ENCODE measurements around the gene TK2. TPM values are rescaled to one million over a fixed set of nuclear protein-coding genes. Genes with fewer than 3 reads are reported as not detected.

Gene TK2
- polyA plus RNA-seq, 2 of the 4 experiments (the other 2 are of a cell fraction), result 13.9 to 29.5 TPM

DNA sequence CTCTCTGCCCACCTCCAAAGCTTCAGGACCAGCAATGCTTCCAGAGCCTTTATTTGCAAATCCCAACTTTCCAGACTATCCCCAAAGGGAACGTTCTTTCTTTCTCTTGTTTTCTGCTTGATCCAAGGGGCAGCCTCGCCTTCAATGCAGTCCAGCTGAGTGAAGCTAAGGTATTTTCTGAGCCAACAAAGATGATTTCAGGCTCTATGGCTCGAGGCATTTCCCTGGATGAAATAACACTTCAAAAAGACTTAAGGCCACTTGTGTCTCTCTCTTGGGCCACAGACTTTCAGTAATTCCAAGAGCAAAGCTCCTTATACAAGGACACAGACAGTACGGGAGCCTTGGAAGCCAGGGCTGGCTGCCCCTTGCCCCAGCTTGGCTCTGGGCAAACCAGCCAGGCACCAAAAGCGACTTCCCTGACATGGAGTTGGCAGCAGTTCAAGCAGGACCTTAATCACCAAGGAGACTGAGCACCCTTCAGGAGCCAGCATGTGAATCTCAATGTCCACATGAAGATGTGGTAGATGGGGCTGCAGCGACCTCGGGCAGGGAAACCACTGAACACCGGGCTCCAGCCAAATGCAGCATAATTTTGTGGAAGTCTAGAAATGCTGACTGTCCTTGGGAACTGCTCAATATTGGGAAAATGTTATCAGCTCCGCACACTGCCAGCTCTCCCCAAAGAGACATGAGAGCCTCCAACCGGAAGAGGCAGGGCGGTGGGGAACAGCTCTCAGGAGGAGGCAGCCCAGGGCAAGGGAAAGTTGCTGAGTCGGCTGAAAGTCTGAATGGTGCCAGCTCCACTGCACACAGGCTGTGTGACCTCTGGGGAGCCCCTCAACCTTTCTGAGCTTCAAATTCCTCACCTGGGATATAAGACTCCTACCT lies 39.0 kb downstream of the TK2 start:
- CTCF ChIA-PET, result interaction anchor here (0.9 to 8.2 kb wide), 11 partner anchors 8 to 240 kb away, joined by 3 to 68 read pairs (median 6); partner anchors contain the start of genes CKLF and DYNC1LI2
- peak in 1 of 2 experiments; percentile 1; a peak in 2 of 6 replicates for ATAC-seq
- POLR2A ChIA-PET, result interaction anchor here (0.5 to 1.7 kb wide), 2 partner anchors 9 to 41 kb away, joined by 3 to 8 read pairs; partner anchors contain the start of gene CKLF
- DNase-seq (ENCODE audit: low read depth in 1 of 2, low spot score in 1 of 2), result peak in 1 of 2 experiments; percentile 35
- Histone ChIP-seq H3K27ac (peak overlapping the region; percentile 95 to 97), H3K4me3 (0 out of 3 replicates have a peak overlapping the region, but pooled peaks have one; percentile 4), H3K9me3 (peaks cover 9% of the 10 kb centered on the region), H3K4me2 (peak overlapping the region; percentile 86), H3K4me1 (peaks cover 91% of the 10 kb centered on the region)
- FAIRE-seq, result no peak
- 71% methylated on average over 12 of the region's 12 CpGs for WGBS (ENCODE audit: missing lambda C conversion rate)
- TF ChIP-seq, protein P1, sequence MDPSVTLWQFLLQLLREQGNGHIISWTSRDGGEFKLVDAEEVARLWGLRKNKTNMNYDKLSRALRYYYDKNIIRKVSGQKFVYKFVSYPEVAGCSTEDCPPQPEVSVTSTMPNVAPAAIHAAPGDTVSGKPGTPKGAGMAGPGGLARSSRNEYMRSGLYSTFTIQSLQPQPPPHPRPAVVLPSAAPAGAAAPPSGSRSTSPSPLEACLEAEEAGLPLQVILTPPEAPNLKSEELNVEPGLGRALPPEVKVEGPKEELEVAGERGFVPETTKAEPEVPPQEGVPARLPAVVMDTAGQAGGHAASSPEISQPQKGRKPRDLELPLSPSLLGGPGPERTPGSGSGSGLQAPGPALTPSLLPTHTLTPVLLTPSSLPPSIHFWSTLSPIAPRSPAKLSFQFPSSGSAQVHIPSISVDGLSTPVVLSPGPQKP (IDR thresholded peaks at IDR 0.05; ENCODE audit: low read depth, low read length), result no peak
- TF ChIP-seq, protein P2, sequence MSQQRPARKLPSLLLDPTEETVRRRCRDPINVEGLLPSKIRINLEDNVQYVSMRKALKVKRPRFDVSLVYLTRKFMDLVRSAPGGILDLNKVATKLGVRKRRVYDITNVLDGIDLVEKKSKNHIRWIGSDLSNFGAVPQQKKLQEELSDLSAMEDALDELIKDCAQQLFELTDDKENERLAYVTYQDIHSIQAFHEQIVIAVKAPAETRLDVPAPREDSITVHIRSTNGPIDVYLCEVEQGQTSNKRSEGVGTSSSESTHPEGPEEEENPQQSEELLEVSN (IDR thresholded peaks at IDR 0.05; ENCODE audit: borderline replicate concordance, low read depth), result no peak
- TF ChIP-seq ZC3H11A (IDR thresholded peaks at IDR 0.05), result no peak
- peak; percentile 99 for TF ChIP-seq MAFK (IDR thresholded peaks at IDR 0.05; ENCODE audit: partially characterized antibody)
- TF ChIP-seq PHF8 (IDR thresholded peaks at IDR 0.05; ENCODE audit: borderline replicate concordance, low read depth), result no peak
- TF ChIP-seq, protein P3, sequence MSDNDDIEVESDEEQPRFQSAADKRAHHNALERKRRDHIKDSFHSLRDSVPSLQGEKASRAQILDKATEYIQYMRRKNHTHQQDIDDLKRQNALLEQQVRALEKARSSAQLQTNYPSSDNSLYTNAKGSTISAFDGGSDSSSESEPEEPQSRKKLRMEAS (IDR thresholded peaks at IDR 0.05), result no peak
- TF ChIP-seq, protein P4, sequence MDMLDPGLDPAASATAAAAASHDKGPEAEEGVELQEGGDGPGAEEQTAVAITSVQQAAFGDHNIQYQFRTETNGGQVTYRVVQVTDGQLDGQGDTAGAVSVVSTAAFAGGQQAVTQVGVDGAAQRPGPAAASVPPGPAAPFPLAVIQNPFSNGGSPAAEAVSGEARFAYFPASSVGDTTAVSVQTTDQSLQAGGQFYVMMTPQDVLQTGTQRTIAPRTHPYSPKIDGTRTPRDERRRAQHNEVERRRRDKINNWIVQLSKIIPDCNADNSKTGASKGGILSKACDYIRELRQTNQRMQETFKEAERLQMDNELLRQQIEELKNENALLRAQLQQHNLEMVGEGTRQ (IDR thresholded peaks at IDR 0.05), result no peak
- no peak for TF ChIP-seq HEYL (CRISPR knock-in tag; IDR thresholded peaks at IDR 0.05)
- TF ChIP-seq, protein P5, sequence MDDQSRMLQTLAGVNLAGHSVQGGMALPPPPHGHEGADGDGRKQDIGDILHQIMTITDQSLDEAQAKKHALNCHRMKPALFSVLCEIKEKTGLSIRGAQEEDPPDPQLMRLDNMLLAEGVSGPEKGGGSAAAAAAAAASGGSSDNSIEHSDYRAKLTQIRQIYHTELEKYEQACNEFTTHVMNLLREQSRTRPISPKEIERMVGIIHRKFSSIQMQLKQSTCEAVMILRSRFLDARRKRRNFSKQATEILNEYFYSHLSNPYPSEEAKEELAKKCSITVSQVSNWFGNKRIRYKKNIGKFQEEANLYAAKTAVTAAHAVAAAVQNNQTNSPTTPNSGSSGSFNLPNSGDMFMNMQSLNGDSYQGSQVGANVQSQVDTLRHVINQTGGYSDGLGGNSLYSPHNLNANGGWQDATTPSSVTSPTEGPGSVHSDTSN (IDR thresholded peaks at IDR 0.05), result no peak
- 0 out of 2 replicates have a peak, but pooled peaks have one; percentile 35 for TF ChIP-seq KDM1A (IDR thresholded peaks at IDR 0.05; ENCODE audit: low read depth)
- no peak for TF ChIP-seq CEBPB (IDR thresholded peaks at IDR 0.05)
- TF ChIP-seq ZSCAN20 (CRISPR knock-in tag; IDR thresholded peaks at IDR 0.05), result no peak
- TF ChIP-seq, protein P6, sequence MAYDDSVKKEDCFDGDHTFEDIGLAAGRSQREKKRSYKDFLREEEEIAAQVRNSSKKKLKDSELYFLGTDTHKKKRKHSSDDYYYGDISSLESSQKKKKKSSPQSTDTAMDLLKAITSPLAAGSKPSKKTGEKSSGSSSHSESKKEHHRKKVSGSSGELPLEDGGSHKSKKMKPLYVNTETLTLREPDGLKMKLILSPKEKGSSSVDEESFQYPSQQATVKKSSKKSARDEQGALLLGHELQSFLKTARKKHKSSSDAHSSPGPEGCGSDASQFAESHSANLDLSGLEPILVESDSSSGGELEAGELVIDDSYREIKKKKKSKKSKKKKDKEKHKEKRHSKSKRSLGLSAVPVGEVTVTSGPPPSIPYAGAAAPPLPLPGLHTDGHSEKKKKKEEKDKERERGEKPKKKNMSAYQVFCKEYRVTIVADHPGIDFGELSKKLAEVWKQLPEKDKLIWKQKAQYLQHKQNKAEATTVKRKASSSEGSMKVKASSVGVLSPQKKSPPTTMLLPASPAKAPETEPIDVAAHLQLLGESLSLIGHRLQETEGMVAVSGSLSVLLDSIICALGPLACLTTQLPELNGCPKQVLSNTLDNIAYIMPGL (CRISPR knock-in tag; IDR thresholded peaks at IDR 0.05; ENCODE audit: borderline replicate concordance), result no peak
- TF ChIP-seq NPAS2 (CRISPR knock-in tag; IDR thresholded peaks at IDR 0.05; ENCODE audit: borderline replicate concordance), result no peak
- TF ChIP-seq NR3C1 (IDR thresholded peaks at IDR 0.05), result no peak
- TF ChIP-seq, protein P7, sequence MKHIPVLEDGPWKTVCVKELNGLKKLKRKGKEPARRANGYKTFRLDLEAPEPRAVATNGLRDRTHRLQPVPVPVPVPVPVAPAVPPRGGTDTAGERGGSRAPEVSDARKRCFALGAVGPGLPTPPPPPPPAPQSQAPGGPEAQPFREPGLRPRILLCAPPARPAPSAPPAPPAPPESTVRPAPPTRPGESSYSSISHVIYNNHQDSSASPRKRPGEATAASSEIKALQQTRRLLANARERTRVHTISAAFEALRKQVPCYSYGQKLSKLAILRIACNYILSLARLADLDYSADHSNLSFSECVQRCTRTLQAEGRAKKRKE (CRISPR knock-in tag; IDR thresholded peaks at IDR 0.05; ENCODE audit: low read depth), result no peak
- no peak for TF ChIP-seq SREBF2 (IDR thresholded peaks at IDR 0.05)
- no peak for TF ChIP-seq RARB (CRISPR knock-in tag; IDR thresholded peaks at IDR 0.05)
- TF ChIP-seq JUN (IDR thresholded peaks at IDR 0.05), result no peak
- no peak for TF ChIP-seq BHLHE40 (IDR thresholded peaks at IDR 0.05; ENCODE audit: low read depth, low read length)
- no peak for TF ChIP-seq CHD4 (IDR thresholded peaks at IDR 0.05; ENCODE audit: borderline replicate concordance)
- no peak for TF ChIP-seq SMC3 (IDR thresholded peaks at IDR 0.05)
- no peak for TF ChIP-seq NFE2L2 (conservative IDR thresholded peaks at IDR 0.05; ENCODE audit: low read length)
- no peak for TF ChIP-seq FOXS1 (CRISPR knock-in tag; IDR thresholded peaks at IDR 0.05)
- TF ChIP-seq EHMT2 (IDR thresholded peaks at IDR 0.05; ENCODE audit: low read depth), result no peak
- TF ChIP-seq ZFP36 (IDR thresholded peaks at IDR 0.05; ENCODE audit: borderline replicate concordance, partially characterized antibody), result no peak
- 0 out of 2 replicates have a peak, but pooled peaks have one; percentile 14 for TF ChIP-seq TFCP2L1 (CRISPR knock-in tag; IDR thresholded peaks at IDR 0.05)
